MCF 10A (cell line): ENCODE data around the gene RAB29. TPM values are rescaled to one million over a fixed set of nuclear protein-coding genes. Genes with fewer than 3 reads are reported as not detected.

Experiments used
- BruUV-seq: library from RNA; stranded (reverse); fragments of 400-500 nt; replicated peaks from 2 replicates; lab custom pipeline; 2021; lab: Mats Ljungman, UMichigan
- CTCF ChIA-PET: fragments of 300-600 bp; sonication (Branson Sonifier 250); formaldehyde crosslinking; extraction: SDS; loops from one replicate; lab custom pipeline; 2021; ENCODE audit warnings: antibody characterized with exemption, inconsistent platforms; lab: Yijun Ruan, JAX
- POLR2A ChIA-PET: fragments of 300-600, 350-650 bp; sonication (Branson Sonifier 250); formaldehyde crosslinking; extraction: SDS; loops from one replicate; lab custom pipeline; 2020; ENCODE audit warnings: antibody characterized with exemption, inconsistent platforms; lab: Yijun Ruan, JAX
- DNase-seq: peaks from one replicate; pipeline ENCODE4 v3.0.0-alpha.2; 2018; ENCODE audit not compliant: unreplicated experiment
- H3K27ac Mint-ChIP-seq: one replicate; pipeline ENCODE4 v1.8.0; 2022; ENCODE audit warnings: mild to moderate bottlenecking, low read depth, mixed read lengths; ENCODE audit not compliant: unreplicated experiment
- H3K27me3 Mint-ChIP-seq: one replicate; pipeline ENCODE4 v1.8.0; 2022; ENCODE audit warnings: mixed read lengths; ENCODE audit not compliant: insufficient read depth, unreplicated experiment
- H3K36me3 Mint-ChIP-seq: one replicate; pipeline ENCODE4 v1.8.0; 2022; ENCODE audit warnings: mild to moderate bottlenecking, moderate library complexity, mixed read lengths; ENCODE audit not compliant: insufficient read depth, unreplicated experiment
- H3K4me1 Mint-ChIP-seq: one replicate; pipeline ENCODE4 v1.8.0; 2022; ENCODE audit warnings: mixed read lengths; ENCODE audit not compliant: insufficient read depth, unreplicated experiment
- H3K4me3 Mint-ChIP-seq: one replicate; pipeline ENCODE4 v1.8.0; 2022; ENCODE audit warnings: mild to moderate bottlenecking, moderate library complexity, mixed read lengths; ENCODE audit not compliant: unreplicated experiment
- H3K9me3 Mint-ChIP-seq: one replicate; pipeline ENCODE4 v1.8.0; 2022; ENCODE audit warnings: mixed read lengths; ENCODE audit not compliant: unreplicated experiment
- intact Hi-C: fragments of 100-400 bp; cut with micrococcal nuclease; formaldehyde crosslinking; loops from 2 replicates; pipeline ENCODE4 v1.14.1; 2022
- total RNA-seq: library from RNA; stranded (reverse); gene quantifications from 2 replicates; pipeline ENCODE4 v1.2.3, GENCODE V29; 2022
- TF ChIP-seq, protein P1 (sequence below): fragments of 200-600 bp; IDR thresholded peaks from one replicate; pipeline ENCODE4 v1.8.0; 2022; ENCODE audit warnings: antibody characterized with exemption, mild to moderate bottlenecking; ENCODE audit not compliant: unreplicated experiment

Gene RAB29
- total RNA-seq, 1 experiment from 2014 or later, result 33.6 TPM

DNA sequence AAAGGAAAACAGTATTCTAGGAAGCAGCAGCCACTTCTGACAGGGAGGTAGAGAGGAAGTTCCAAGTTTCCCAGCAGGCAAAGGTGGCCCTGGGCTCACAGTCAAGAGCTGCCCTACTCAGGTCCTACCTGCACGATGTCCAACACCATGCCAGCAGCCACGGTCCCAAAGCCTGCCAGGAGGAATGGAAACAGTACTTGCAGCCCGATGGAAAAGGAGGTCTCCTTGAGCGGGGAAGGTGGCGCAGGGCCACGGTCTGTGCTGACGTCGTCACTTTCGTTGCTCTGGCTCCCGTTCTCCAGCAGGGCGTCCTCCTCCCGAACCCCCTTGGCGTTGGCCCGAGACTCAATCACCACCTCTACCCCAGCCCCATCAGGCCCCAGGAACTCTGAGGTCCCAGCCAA lies 34.7 kb upstream of the RAB29 start:
- intact Hi-C loops, result loop anchor here (5.0 kb wide), 1 partner anchor 63 kb away; no protein-coding TSS in a partner anchor
- POLR2A ChIA-PET, result interaction anchor here (0.6 to 5.1 kb wide), 4 partner anchors 10 to 60 kb away, joined by 3 to 32 read pairs (median 4); partner anchors contain the start of gene NUCKS1
- Mint-ChIP-seq H3K4me3 (no peak overlapping the region), H3K36me3 (peaks cover 14% of the 10 kb centered on the region), H3K27me3 (no peaks in the 10 kb centered on the region), H3K4me1 (peaks cover 56% of the 10 kb centered on the region), H3K9me3 (no peaks in the 10 kb centered on the region), H3K27ac (no peak overlapping the region)
- no TSS peak for BruUV-seq
- TF ChIP-seq, protein P1, sequence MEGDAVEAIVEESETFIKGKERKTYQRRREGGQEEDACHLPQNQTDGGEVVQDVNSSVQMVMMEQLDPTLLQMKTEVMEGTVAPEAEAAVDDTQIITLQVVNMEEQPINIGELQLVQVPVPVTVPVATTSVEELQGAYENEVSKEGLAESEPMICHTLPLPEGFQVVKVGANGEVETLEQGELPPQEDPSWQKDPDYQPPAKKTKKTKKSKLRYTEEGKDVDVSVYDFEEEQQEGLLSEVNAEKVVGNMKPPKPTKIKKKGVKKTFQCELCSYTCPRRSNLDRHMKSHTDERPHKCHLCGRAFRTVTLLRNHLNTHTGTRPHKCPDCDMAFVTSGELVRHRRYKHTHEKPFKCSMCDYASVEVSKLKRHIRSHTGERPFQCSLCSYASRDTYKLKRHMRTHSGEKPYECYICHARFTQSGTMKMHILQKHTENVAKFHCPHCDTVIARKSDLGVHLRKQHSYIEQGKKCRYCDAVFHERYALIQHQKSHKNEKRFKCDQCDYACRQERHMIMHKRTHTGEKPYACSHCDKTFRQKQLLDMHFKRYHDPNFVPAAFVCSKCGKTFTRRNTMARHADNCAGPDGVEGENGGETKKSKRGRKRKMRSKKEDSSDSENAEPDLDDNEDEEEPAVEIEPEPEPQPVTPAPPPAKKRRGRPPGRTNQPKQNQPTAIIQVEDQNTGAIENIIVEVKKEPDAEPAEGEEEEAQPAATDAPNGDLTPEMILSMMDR, result no peak
- no peak for DNase-seq
- CTCF ChIA-PET, result interaction anchor here (0.6 to 6.4 kb wide), 7 partner anchors 14 to 221 kb away, joined by 3 to 54 read pairs (median 4); no protein-coding TSS in a partner anchor

DNA sequence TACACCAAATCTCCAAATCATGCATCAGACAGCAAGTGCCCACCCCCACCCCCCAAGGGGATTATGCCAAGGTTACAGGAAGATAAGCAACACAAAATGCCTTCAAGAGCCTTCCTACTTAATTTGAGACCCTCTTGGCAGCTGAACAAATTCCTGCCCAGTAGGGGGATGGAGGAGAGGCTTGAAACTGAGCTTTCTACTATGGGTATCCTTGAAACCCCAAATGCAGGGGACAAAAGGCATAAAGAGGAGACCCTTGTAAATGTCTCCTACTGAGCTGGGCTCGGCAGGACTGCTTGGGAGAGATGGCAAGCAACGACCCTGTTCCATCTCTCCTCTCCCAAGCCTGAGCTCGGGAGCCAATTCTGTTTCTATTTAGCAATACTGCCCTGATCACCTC lies 34.2 kb upstream of the RAB29 start:
- DNase-seq, result no peak
- no peaks in the 10 kb centered on the region for H3K27me3 Mint-ChIP-seq
- H3K4me1 Mint-ChIP-seq, result peaks cover 57% of the 10 kb centered on the region
- H3K9me3 Mint-ChIP-seq, result no peaks in the 10 kb centered on the region
- no peak overlapping the region for H3K27ac Mint-ChIP-seq
- H3K4me3 Mint-ChIP-seq, result no peak overlapping the region
- CTCF ChIA-PET, result interaction anchor here (0.6 to 6.4 kb wide), 3 partner anchors 17 to 49 kb away, joined by 4 to 54 read pairs (median 4); no protein-coding TSS in a partner anchor
- BruUV-seq, result no TSS peak
- intact Hi-C loops, result no loop called here
- peaks cover 14% of the 10 kb centered on the region for H3K36me3 Mint-ChIP-seq
- POLR2A ChIA-PET, result interaction anchor here (0.6 to 5.1 kb wide), 3 partner anchors 17 to 60 kb away, joined by 3 to 32 read pairs (median 3); partner anchors contain the start of gene NUCKS1
- TF ChIP-seq, protein P1, result no peak

DNA sequence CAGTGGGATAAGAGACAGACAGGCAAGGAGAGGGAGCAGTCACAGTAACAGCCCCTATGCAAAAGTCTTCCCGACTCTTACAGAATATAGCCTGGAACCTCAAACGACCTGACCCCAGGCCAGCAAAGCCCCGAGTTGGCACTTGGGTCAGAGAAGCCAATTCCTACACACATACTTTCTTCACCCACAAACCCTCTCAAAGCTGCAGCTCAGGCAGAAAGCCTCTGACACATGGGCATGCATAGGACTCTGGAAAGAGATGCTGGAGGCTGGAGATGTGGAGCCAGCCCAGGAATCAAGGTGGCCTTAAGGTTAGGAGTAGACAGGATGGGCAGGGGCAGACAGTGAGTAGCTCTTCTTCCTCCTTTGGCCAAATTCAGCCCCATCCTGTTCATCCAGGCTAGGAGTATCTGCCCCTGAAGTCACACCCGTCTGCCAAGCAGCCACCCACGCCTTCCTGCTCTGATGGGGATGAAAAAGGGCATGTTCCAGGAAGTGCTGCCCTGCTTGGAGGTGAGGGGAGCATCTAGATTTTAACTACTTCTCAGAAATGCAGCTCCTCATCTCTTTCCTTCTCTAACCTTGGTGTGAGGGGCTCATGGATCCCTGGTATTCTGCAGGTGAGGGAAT lies 29.9 kb upstream of the RAB29 start:
- DNase-seq, result peak; percentile 69
- Mint-ChIP-seq H3K4me3 (no peak overlapping the region), H3K9me3 (no peaks in the 10 kb centered on the region), H3K4me1 (peaks cover 27% of the 10 kb centered on the region), H3K27me3 (no peaks in the 10 kb centered on the region), H3K36me3 (peaks cover 20% of the 10 kb centered on the region), H3K27ac (peak overlapping the region; percentile 41)
- intact Hi-C loops, result no loop called here
- POLR2A ChIA-PET, result interaction anchor here (0.7 to 1.8 kb wide), 6 partner anchors 8 to 1043 kb away, joined by 3 to 7 read pairs (median 5); partner anchors contain the start of gene SLC41A1
- BruUV-seq, result no TSS peak
- CTCF ChIA-PET, result interaction anchor here (0.5 to 6.4 kb wide), 10 partner anchors 13 to 301 kb away, joined by 3 to 54 read pairs (median 4); partner anchors contain the start of gene RAB29
- TF ChIP-seq, protein P1, result no peak

DNA sequence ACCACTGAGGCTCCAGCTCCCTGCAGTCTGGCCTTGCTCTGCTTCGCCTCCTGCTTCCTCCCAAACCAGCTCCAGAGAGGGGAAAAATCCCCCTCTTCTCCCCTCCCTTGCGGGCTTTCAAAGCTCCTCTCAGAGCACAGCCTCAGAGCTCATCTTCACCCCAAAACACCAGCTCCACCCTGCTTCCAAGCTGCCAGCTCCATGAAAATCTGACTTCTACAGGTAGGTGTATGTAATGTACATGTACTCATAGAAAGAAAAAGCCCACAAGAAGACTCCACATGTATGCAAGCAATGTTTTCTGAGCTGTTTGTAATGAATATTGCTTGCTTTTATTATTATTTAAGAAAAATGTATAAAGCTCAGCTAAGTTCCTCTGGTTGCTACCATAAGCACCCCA lies 29.3 kb upstream of the RAB29 start:
- no peaks in the 10 kb centered on the region for H3K9me3 Mint-ChIP-seq
- H3K4me3 Mint-ChIP-seq, result no peak overlapping the region
- H3K4me1 Mint-ChIP-seq, result peaks cover 27% of the 10 kb centered on the region
- ChIA-PET POLR2A (interaction anchor here (0.6 to 1.8 kb wide), 4 partner anchors 7 to 56 kb away, joined by 3 to 6 read pairs (median 5); partner anchors contain the start of gene SLC41A1), CTCF (interaction anchor here (0.5 to 6.4 kb wide), 12 partner anchors 12 to 771 kb away, joined by 3 to 54 read pairs (median 4); partner anchors contain the start of gene RAB29)
- intact Hi-C loops, result no loop called here
- no TSS peak for BruUV-seq
- TF ChIP-seq, protein P1, result no peak
- no peak overlapping the region for H3K27ac Mint-ChIP-seq
- H3K36me3 Mint-ChIP-seq, result peaks cover 20% of the 10 kb centered on the region
- H3K27me3 Mint-ChIP-seq, result no peaks in the 10 kb centered on the region
- DNase-seq, result no peak
